ENCODE data around the gene MEF2C. TPM values are rescaled to one million over a fixed set of nuclear protein-coding genes. Genes with fewer than 3 reads are reported as not detected.

MEF2C gene
- total RNA-seq, 1 donor from 2014 or later, result 48.6 TPM

DNA sequence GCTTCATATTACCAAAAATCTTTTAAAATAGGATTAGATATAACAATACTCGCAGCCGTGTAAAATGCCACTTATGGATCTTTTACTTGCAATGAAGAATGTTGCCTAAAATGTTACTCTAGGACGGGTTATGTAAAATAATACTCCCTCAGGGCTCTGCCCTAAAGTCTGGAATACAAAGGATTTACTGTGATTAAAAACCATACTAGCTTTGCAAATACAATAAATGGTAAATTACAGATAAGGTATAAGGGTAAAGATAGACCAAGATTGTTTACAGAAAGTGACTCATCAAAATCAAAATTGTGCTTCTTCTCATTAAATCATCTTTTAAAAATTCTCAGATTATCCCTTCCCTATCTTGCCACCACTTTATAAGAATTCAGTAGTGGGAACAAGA, 163.6 kb downstream of the MEF2C start:
- no peak for DNase-seq (ENCODE audit: low spot score)

DNA sequence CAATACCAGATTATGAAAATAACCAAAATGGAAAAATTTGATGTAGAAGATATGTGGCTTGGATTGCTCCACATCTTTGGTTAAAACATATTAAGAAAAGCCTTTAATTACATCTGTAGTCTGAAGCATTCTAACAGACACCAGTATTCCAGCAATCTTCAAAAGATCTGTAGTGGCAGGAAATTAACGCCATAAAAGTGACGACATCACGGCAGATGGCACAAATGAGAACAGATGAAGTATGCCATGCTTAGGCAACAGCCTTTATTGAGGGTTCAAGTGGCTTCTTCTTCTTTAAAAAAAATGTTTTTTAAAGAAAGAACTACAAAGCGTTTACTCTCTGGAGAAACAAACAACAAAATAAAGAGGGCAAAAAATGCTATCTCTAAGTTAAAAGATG, 164.2 kb downstream of the MEF2C start:
- DNase-seq (ENCODE audit: low spot score), result no peak

DNA sequence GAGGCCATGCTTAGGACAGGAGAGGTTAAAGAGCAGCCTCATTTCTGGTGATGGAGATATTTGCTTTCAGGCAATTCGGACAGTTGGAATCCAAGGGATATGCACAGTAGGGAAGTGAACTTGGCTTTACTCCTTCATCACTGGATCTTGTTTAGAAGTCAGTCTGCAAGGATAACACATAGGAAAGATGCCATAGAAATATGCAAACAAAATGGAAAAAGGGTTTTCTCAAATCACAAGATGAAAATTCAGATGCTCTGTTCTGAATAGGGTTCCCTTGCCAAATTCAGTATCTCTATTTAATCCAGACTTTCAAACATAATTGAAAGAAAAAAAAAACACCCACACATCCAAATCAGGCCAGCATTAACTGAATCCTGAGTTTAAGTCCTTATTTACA, 166.9 kb downstream of the MEF2C start:
- no peak for DNase-seq (ENCODE audit: low spot score)

DNA sequence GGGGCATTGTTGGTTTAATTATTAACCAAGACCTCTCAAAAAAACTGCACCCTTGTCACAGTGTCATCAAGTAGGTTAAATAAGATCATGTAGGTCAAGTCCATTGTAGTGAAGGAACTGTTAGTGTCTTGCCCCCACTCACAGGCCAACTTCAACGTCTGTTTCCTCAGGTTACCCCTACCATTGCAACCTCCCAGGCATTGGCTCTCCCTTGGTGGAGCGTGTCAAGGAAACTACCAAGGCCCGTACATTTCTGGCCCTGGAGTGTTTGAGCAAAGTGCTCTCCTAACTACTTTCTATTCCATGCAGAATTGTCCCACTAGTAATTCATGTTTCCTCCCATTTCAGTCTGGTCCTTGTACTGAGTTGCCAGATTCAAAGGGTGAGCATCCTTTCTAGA, 167.5 kb downstream of the MEF2C start:
- DNase-seq (ENCODE audit: low spot score), result no peak

DNA sequence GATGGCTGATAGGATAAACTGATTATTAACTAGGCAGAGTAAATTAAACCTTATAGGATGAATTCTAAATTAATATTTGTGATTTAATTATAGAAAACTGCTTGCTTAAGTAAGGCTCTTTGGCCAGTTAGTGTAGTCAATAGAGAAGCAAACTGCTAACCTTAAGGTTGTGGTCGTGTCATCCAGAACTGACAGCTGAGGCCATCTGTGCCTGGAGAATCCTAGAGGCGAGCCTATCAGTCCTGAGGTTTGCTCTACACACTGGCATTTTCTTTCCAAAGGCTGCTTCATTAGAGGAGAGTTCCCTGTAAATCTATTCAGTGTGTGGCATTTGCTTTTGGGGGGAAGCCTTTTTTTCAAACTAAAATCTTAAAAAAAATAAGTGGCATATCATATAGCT, 169.2 kb downstream of the MEF2C start:
- no peak for DNase-seq (ENCODE audit: low spot score)

DNA sequence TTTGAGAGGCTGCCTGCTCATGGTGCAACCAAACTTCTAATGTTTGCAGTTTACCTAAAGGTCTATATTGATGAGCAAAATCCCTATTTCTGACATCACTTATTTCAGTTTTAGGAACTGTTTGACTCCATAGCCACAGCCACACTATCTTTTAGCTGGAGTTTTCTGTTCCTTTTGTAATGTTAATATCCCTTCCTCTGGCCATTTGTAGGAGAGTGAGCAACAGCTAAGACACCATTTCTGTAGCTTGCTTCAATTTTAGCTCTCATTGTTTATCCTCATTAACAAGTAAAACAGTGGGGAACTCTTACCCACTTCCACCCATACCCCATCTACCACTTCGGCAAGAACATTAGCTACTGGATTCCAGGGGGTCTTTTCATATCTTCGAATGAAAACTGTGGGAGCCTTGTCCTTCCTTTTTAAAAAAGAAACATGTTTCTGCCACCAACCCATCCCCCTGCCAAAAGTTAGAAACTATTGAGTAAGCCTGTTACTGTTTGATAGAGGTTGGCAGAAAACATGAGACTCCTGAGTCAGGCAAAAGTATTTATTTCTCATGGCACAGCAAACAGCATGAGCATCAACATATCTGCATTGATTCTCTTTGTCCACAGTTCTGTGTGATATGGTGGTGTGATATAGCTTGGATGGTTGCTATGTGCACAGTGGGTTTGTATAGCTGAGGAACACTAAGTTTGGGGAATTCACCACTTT, 174.1 kb downstream of the MEF2C start:
- no peak for DNase-seq (ENCODE audit: low spot score)

DNA sequence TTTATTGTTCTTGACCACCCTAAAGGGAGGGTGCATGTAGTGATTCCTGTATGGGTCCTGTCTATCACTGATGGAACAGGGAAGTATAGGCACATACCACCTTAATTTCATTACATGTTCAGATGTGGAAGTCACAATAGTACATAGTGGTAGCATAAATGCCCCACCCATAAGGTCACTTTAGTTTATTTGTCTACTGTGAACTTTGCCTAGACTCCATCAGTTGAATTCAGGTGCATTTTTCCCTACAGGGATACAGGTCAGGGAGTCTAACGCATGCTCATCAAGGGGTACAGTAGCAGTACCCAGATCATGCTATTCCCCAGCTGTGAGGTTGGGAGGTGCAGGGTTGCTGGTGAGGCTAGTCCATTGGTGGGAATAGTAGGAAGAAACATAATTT, 175.0 kb downstream of the MEF2C start:
- no peak for DNase-seq (ENCODE audit: low spot score)

DNA sequence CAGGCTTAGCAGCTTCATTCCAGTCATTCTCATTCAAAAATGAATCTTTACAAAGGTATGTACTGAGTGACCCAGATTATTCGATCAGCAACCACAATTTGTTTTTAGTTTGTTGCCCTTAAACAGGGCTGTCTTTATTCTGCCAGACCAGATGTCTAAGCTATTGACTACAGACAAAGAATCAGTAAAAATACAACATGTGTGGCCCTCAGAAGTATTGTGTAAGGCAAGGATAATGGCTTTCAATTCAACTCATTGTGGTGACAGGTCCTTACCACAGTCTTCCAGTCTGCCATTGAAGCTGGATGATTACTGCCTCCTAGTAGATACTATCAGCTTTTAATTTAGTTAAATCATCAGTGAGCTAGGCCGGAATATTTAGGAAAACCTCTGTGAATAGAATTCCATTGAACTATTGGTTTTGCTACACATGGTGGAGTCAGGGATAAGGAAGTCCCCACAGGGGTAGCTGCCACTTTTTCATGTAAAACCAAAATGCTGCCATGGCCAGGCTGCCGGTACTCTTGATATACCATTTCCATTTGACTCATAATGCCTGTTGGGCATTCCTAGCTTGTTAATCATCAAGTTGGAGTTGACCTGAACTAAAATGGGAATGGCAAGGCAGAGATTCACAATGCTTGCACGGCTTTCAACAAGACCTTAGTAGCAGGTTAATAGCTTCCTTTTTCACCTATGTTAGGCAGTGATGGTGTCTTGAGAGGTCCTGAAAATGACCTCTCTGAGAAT, 175.6 kb downstream of the MEF2C start:
- no peak for DNase-seq (ENCODE audit: low spot score)

DNA sequence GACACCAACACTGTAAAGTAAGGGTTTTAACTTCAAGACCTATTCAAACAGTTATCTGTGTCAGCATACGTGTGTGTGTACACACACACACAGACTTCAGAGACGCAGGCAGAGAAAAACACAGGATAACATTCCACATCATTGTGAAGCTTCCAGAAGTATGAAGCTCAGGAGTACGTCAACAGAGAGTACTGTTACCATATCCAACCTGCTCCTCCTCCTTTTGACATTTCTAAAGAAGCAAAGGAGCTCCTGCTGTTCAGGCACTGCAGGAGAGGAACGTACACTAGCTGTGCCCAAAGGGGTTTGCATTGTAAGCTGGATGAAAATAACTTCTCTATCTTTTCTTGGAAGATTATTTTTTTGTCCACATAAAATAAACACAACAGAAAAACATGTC, 180.7 kb downstream of the MEF2C start:
- no peak for DNase-seq (ENCODE audit: low spot score)

DNA sequence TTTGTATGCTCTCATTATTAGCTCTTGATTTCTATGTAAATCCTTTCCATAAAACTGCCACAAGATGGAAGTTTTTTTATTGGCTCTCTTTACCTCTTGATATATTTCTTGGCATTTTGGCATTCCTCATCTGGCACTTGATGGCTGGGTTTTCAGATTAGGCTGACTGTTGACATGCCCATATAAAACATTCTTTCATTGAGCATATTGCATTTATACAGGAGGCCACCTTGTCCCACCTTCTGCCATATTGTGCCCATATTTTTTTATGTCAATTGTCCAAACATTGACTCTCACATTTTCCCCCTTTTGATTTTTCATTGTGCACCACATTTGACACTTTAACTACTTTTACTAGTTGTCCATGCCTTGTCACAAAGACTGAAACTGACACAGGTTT, 182.9 kb downstream of the MEF2C start:
- DNase-seq (ENCODE audit: low spot score), result no peak

DNA sequence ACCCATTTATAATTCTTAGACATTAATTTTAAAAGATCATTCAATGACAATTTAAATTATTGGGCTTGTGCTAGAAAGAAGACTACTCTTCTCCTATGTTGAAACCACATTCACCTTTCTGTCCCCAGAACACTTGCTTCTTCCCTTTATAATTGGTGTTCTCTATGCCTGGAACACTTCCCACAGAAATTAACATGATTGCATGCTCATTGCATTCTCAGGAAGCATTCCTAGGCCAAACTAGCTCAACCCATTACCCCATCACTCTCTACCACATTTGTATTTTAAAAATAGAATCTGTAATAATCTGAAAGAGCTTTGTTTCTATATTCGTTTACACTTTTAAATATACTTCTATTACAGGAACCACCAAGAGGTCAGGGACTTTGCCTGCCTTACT, 184.7 kb downstream of the MEF2C start:
- no peak for DNase-seq (ENCODE audit: low spot score)

DNA sequence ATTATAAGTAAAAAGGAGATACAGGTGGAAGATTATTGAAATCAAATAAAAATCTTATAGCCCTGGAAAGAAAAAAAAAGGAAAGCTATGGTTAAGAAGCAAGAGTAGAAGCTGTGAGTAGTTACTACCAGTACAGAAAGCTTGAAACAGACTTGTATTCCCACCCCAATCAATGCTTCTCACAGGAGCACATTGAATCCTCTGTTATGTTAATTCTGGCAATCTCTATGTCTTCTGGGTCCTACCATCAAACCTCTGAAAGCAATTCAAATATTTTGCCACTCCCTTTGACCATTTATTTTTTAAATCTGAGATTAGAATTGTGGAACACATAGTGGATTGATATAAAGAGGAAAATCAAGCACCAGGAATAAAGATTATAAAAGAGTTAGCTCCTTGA, 186.5 kb downstream of the MEF2C start:
- DNase-seq (ENCODE audit: low spot score), result no peak

DNA sequence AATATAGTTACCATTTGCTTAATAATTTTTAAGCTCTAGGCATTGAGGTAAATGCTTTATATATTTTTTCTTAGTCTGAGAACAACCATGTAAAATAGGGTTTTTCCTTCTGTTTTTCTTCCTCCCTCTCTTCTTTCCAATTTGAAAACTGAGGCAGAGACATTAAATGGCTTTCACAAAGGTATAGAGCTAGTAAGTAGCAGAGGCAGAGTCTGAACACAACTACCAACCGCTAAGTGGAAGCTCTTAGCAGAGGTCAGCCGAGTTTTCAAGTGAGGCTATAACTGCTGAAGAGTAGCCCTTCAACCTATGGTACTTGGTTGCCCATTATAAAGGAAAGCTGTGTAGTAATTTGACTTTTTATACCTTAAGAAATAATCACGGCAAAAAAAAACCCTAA, 187.1 kb downstream of the MEF2C start:
- DNase-seq (ENCODE audit: low spot score), result no peak

DNA sequence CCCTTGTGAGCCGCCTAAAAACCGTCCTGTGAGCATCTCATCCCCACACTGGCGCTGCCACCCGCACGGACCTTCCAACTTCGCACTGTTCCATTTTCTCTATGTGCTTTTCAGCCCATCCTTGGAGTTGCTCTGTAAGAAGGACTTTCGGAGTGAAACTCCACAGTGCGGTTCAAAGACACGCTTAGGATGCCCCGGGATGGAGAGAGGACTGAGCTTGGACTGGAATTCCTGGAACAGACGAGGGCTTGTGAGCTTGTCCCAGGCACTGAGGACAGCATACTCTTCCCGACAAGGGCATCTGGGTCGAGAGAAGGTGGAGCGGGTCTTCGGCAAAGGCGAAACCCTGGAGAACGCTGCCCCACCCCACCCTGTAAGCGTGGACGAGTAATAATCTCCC, 187.8 kb downstream of the MEF2C start:
- no peak for DNase-seq (ENCODE audit: low spot score)

DNA sequence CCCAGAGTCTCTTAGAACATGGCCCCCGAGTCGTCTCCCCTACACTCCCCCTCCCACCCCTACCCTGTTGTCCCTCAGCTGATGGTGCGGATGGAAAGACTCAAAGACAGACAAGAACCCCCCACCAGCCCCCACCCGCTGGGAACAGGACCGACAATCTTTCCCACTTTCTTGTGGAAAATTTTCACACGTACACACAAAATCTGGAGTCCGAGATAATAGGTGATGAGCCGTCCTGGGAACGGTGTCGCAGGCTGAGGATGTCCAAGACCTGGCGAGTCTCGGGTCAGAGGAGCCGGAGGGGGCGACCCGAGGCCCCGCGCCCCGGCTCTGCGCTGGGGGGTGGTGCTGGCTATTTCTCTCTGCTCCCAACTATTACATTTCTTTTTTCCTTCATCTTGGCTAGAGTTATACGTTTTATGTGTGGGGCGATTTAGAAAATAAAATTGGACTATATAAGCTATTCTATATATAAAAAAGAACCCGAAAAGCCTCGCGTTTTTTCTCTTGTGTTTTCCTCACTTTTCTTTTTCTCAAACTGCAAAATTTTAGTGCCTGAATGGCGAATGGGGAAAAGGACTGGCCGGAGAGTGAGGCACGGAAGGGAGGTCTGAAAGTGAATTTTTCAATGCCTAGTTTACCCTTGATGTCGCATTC, 188.8 kb downstream of the MEF2C start:
- no peak for DNase-seq (ENCODE audit: low spot score)

DNA sequence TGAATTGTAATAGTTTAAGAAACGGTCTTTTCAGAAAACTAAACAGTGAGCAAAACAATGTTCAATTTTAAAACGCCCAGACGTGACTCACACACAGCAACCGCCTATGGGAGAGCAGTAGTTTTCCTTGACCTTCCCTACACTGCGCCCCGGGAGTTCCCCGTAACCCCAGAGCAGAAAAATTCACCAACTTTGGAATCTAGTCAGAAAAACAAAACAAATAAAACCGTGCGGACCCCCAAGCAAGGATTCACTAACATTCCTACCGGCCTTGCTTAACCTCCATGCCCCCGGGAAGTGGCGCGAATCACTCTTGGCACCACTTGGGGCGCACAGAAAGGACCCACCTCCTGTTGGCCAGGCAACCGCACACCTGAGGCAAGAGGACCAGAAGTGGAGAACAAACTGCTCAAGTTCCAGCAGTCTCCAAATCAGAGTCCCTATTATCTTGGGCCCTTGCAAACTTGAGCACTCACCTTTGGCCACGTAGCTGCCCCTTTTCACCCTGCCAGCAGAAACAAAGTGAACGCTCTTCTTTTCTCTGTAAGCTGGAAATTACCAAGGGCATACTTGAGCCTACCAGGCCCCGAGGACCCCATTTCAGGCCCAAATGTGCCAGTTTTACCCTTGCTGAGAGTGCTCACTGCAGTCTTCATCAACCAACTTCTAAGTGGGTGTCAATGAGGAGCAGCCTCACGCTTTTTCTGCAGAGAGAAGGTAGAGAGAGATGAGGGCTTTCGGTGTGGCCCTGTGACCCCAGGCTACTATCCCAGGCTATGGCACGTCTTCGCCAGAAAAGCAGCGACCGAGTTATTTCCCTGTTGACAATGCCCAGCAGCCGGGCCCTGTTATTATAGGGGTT, 189.7 kb downstream of the MEF2C start:
- DNase-seq (ENCODE audit: low spot score), result no peak

DNA sequence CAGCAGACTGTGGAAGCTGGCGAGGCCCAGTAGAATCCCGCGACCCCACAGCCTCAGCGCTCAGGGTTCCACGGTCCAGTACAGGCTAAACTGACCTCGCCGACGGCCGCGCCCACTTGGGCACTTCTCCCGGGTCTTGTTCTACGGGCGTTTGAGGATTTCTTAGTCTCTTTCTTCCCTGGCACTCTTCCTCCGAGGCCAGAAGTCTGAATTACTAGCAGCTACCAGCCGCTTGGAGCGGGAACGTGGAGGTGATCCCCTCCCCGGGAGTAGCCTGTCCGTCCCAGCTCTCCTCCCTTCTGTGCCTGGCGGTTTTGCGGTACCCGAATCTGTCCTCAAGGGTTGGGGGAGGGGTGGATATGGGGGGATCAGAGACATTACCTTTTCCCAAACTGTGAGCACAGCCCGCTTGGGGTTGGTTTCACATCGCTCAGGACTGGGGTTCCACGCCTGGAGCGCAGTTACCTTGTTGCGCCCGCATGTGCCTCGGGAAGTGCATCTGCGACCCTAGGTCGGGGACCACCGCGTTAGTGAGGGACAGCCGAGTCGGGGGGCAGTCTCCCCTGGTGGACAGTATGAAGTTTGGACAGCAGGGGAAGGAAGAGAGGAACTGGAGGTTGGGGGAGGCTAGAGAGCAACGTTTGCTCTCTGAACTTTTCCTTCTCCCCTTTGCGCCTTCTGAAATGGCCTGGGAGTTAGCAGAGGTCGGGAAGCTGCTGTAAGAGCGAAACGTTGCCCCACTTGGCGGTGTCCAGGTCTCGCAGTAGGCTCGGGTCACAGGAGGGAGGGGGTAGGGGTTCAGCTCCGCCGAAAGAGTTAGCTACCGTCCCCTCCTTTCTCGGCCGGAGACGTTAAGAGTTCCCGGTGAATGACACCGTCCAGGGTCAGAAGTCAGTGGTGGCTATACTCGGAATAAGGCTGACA, 190.8 kb downstream of the MEF2C start:
- DNase-seq (ENCODE audit: low spot score), result no peak

DNA sequence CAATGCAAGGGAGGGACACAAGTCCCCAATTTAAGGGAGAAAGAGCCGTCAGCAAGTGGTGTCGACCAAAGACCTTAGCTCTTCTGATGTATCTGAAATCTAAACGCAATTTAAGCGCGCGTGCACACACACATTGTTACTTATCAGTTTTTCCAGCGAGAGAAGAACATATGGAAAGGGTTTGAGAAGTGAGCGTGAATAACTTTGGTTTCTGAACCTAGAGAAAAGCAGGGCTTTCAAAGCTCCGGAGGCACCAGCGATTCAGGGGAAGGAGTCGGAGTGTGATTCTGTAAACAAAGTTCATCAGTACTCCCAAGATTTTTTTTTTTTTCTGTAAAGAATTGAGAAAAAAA, 191.8 kb downstream of the MEF2C start:
- no peak for DNase-seq (ENCODE audit: low spot score)

DNA sequence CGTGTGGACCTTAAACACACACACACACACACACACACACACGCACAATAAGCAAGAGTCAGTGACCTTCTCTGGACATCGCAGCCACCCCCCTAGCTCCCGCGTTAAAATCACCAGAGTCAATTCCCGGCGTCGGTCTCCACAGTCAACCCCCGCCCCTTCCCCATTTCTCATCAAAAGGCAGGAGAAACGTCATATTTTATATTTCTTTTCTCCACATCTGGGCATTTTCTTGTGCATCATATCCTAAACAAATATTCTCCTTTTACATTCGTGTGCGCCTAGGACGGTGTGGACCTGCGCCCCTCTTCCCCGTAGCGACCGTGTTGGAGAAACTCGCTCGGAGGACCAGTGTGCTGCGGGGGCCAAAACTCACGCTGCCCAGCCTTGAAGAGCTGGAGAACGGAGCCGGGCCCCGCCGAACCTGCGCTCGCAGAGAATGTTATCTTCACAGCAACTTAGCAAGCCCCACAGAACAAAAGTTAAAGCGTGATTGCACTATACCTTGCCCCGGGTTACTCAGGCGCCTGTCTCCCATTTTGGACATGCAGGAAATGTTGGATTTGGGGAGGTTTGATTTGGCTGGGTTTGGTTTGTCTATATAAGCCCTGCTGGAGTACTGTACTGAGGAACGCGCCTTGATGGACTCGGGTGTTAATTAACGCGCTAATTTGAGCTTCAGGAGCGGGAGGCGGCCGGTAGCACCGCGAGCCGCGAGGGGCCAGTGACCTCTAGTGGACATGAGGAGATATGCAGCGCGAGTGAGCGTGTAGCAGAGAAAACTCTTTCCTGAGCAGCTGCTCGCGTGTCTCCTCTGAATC, 192.4 kb downstream of the MEF2C start:
- peak; percentile 67 for DNase-seq (ENCODE audit: low spot score)

Measured in umbilical cord (tissue), 2 donors.